ENCODE data around the gene SURF4.
"Not testable (repeated sequence)": the region's sequence is repeated elsewhere in the genome, so short reads cannot be mapped to it uniquely, and the experiment has no call there.

SURF4 gene

GRCh38 chr9:133396952-133397351 is 21.1 kb upstream of the SURF4 start:
- DNase-seq, result peak; percentile 9

GRCh38 chr9:133394687-133395271 is 18.9 kb upstream of the SURF4 start:
- no peak for DNase-seq

GRCh38 chr9:133393399-133393798 is 17.5 kb upstream of the SURF4 start:
- DNase-seq, result no peak

- DNase-seq, result not testable (repeated sequence)
Observed at GRCh38 chr9:133392308-133392707, 16.4 kb upstream of the SURF4 start.

GRCh38 chr9:133391449-133391848 is 15.6 kb upstream of the SURF4 start:
- DNase-seq, result not testable (repeated sequence)

GRCh38 chr9:133390713-133391112 is 14.9 kb upstream of the SURF4 start:
- no peak for DNase-seq

- DNase-seq, result no peak
Observed at GRCh38 chr9:133389562-133389961, 13.7 kb upstream of the SURF4 start.

- no peak for DNase-seq
Observed at GRCh38 chr9:133389025-133389557, 13.2 kb upstream of the SURF4 start.

GRCh38 chr9:133387680-133388079 is 11.8 kb upstream of the SURF4 start:
- DNase-seq, result no peak

GRCh38 chr9:133386338-133386737 is 10.5 kb upstream of the SURF4 start:
- DNase-seq, result no peak

GRCh38 chr9:133385452-133385851 is 9.6 kb upstream of the SURF4 start:
- DNase-seq, result no peak

- no peak for DNase-seq
Observed at GRCh38 chr9:133384736-133385321, 9.0 kb upstream of the SURF4 start.

- no peak for DNase-seq
Observed at GRCh38 chr9:133383438-133383837, 7.6 kb upstream of the SURF4 start.

GRCh38 chr9:133382507-133383141 is 6.8 kb upstream of the SURF4 start:
- DNase-seq, result no peak

- no peak for DNase-seq
Observed at GRCh38 chr9:133380734-133381133, 4.9 kb upstream of the SURF4 start.

- DNase-seq, result no peak
Observed at GRCh38 chr9:133379153-133380086, 3.6 kb upstream of the SURF4 start.

GRCh38 chr9:133378408-133378962 is 2.6 kb upstream of the SURF4 start:
- DNase-seq, result no peak

- DNase-seq, result no peak
Observed at GRCh38 chr9:133377721-133378216, 1.9 kb upstream of the SURF4 start.

- DNase-seq, result not testable (repeated sequence)
Observed at GRCh38 chr9:133377280-133377679, 1.4 kb upstream of the SURF4 start.

- DNase-seq, result peak; percentile 21
Observed at GRCh38 chr9:133375116-133375723, 640 bp downstream of the SURF4 start.

GRCh38 chr9:133374612-133375115 is 1.2 kb downstream of the SURF4 start:
- peak; percentile 49 for DNase-seq

- no peak for DNase-seq
Observed at GRCh38 chr9:133372144-133372543, 3.7 kb downstream of the SURF4 start.
